Activated T-cell treated with anti-CD3 and anti-CD28 coated beads, Interleukin-2, amount 50 U/mL, for 4 hours (primary cell): ENCODE data around the gene EPB41L4A. TPM values are rescaled to one million over a fixed set of nuclear protein-coding genes. Genes with fewer than 3 reads are reported as not detected.

Experiments
- ATAC-seq, 2 donors: fragments of 200-7000 bp; cut with Tn5 transposase; one replicate each; pipeline ENCODE4 v1.10.0; 2021
- DNase-seq: peaks from one replicate; pipeline ENCODE4 v3.0.0-alpha.2; 2020
- H3K27me3 Mint-ChIP-seq: one replicate; pipeline ENCODE4 v1.8.0; 2021; ENCODE audit warnings: low read depth, mixed read lengths
- H3K36me3 Mint-ChIP-seq: one replicate; pipeline ENCODE4 v1.8.0; 2022; ENCODE audit warnings: mixed read lengths; ENCODE audit not compliant: insufficient read depth
- H3K4me1 Mint-ChIP-seq: one replicate; pipeline ENCODE4 v1.8.0; 2021; ENCODE audit warnings: low read depth, mixed read lengths
- H3K4me3 Mint-ChIP-seq: one replicate; pipeline ENCODE4 v1.8.0; 2021; ENCODE audit warnings: mild to moderate bottlenecking, moderate library complexity, mixed read lengths
- H3K9me3 Mint-ChIP-seq: one replicate; pipeline ENCODE4 v1.8.0; 2021; ENCODE audit warnings: mixed read lengths
- total RNA-seq, 3 donors: library from RNA; stranded (reverse); gene quantifications; one replicate each; pipeline ENCODE4 v1.2.1, GENCODE V29; 2021

Gene EPB41L4A
- total RNA-seq, 3 donors from 2014 or later: 0.10 to 0.35 (median 0.16) TPM

DNA sequence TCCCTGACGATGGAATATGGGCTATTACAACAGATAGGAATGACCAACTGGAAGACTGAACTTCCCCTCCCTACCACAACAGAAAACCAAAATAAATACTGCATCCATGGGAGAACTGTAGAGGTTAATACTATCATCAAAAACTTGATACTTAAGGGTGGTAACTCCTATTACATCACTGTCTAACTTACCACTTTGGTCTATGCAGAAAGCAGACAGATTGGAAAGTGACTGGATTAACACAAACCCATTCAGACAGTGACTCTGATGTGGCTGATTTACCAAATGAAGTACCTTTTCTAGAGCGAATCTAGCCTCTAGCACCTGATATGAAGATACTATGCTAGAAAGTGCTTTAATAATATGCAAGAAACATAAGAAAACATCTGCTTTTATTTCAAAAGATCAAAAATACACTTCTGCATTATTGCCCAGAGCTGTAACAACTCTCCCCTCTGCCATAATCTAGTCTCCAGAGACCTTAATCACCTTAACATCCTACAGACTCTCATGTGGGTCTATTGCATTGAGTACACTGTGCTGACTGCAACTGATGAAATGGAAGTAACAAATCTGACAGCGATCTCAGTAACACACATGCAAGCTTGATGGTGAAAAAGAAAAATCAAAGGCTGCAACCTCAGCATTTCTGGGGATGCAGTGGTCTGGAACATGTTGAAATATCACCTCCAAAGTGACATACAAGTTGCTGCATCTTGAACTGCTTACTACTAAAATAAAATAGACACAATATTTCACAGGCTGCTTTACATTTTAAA, 62.7 kb downstream of the EPB41L4A start:
- Mint-ChIP-seq H3K27me3 (peaks cover 8% of the 10 kb centered on the region), H3K4me1 (no peaks in the 10 kb centered on the region), H3K4me3 (no peak overlapping the region), H3K36me3 (no peaks in the 10 kb centered on the region), H3K9me3 (no peaks in the 10 kb centered on the region)
- DNase-seq (no peak), ATAC-seq (no peak)

DNA sequence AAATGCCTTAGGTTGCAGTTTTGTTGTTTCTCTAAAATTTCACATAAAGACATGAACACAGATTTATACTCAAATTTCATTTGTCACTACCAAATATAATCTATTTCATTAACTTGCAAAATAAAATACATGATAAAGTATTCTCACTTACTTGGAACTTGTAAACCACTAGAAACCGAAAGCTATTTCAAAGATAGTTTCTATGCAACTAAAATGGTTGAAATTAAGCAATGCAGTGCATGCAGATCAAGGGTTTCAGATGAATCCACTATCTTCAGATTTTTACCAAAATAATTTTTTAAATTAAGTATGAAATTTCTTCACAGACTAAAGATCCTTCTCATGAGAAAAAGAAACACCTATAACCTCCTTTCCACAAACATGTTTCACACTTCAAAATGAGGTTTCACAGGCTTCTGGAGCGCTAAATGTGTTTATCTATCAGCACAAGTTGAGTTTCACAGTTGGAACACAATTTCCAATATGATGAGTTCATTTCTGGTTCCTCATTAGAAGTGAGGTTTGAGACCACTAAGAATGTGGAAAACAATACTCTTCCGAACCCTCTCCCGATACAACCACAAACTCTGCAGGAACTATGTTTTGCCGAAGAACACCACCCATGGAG, 63.9 kb downstream of the EPB41L4A start:
- no peaks in the 10 kb centered on the region for H3K4me1 Mint-ChIP-seq
- ATAC-seq (no peak), DNase-seq (no peak)
- peaks cover 8% of the 10 kb centered on the region for H3K27me3 Mint-ChIP-seq
- H3K4me3 Mint-ChIP-seq: no peak overlapping the region
- H3K36me3 Mint-ChIP-seq: no peaks in the 10 kb centered on the region
- H3K9me3 Mint-ChIP-seq: no peaks in the 10 kb centered on the region

DNA sequence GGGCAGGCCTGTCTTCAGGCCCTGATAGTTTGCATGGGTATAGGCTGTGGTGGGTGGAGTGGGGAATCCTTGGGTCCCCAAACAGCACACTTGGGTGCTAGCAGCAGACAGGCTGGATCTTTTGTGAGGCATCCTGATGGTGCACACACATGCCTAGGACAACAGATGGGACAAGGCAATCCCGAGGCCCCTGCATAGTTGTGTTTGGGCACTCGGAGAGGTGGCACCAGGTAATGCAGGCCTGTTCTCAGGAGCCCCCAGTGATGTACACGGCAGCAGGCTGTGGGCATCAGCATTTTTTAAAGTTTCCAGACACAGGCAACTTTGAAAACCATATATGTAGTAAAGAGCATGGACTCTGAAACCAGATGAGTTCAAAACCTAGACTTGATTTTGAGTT, 65.4 kb downstream of the EPB41L4A start:
- H3K36me3 Mint-ChIP-seq: no peaks in the 10 kb centered on the region
- H3K4me1 Mint-ChIP-seq: no peaks in the 10 kb centered on the region
- ATAC-seq: no peak
- DNase-seq: no peak
- H3K27me3 Mint-ChIP-seq: peaks cover 8% of the 10 kb centered on the region
- H3K9me3 Mint-ChIP-seq: no peaks in the 10 kb centered on the region
- no peak overlapping the region for H3K4me3 Mint-ChIP-seq

DNA sequence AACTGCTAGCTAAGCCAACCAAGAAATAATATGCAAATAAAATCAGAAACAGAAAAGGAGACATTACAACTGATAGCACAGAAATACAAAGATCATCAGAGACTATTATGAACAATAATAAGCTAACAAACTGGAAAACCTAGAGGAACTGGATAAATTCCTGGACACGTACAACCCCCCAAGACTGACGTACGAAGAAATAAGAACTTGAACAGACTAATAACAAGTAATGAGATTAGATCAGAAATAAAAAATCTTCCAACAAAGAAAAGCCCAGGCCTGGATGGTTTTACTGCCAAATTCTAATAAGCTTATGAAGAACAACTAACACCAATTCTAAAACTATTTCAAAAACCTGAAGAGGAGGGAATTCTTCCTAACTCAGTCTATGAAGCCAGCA, 67.9 kb downstream of the EPB41L4A start:
- no peak for DNase-seq
- peaks cover 4% of the 10 kb centered on the region for H3K27me3 Mint-ChIP-seq

DNA sequence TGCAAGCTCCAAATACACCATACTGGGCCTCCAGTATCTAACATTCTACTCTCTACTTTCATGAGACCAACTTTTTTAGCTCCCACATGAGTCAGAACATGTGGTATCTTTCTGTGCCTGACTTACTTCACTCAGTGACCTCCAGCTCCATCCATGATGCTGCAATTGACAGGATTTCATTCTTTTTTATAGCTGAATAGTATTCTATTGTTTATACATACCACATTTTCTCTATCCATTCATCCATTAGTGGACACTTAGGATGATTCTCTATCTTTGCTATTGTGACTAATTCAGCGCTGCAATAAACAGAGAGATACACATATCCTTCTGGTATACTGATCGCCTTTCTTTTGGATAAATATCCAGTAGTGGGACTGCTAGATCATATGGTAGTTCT, 68.5 kb downstream of the EPB41L4A start:
- DNase-seq (no peak), ATAC-seq (no peak)
- Mint-ChIP-seq H3K4me1 (no peaks in the 10 kb centered on the region), H3K9me3 (no peaks in the 10 kb centered on the region), H3K4me3 (no peak overlapping the region), H3K27me3 (peaks cover 4% of the 10 kb centered on the region), H3K36me3 (no peaks in the 10 kb centered on the region)

More for the DNA sequence above, 67.9 kb downstream of the EPB41L4A start:
- no peak overlapping the region for H3K4me3 Mint-ChIP-seq
- no peaks in the 10 kb centered on the region for H3K4me1 Mint-ChIP-seq
- H3K9me3 Mint-ChIP-seq: no peaks in the 10 kb centered on the region
- H3K36me3 Mint-ChIP-seq: no peaks in the 10 kb centered on the region
- no peak for ATAC-seq

DNA sequence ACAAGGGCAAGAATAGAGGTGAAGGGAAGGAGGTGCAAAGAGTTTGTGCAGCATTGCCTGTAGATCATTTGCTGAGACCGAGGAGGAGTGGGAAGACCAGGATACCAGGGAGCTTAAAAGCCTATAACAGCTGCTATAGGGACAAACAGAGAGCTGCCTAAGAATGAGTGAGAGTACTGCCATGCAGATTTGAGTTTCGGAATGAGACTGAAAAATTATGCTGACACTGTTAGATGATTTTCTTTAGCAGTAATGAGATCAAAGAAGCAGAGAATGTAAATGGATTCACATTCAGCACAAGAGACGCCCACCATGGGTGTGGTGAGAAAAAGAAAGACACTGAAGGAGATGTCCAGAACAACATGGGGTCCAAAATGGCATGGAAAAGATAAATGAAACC, 69.7 kb downstream of the EPB41L4A start:
- DNase-seq: no peak
- ATAC-seq: no peak
- peaks cover 2% of the 10 kb centered on the region for H3K27me3 Mint-ChIP-seq
- H3K4me3 Mint-ChIP-seq: no peak overlapping the region
- no peaks in the 10 kb centered on the region for H3K4me1 Mint-ChIP-seq
- H3K36me3 Mint-ChIP-seq: no peaks in the 10 kb centered on the region
- no peaks in the 10 kb centered on the region for H3K9me3 Mint-ChIP-seq

DNA sequence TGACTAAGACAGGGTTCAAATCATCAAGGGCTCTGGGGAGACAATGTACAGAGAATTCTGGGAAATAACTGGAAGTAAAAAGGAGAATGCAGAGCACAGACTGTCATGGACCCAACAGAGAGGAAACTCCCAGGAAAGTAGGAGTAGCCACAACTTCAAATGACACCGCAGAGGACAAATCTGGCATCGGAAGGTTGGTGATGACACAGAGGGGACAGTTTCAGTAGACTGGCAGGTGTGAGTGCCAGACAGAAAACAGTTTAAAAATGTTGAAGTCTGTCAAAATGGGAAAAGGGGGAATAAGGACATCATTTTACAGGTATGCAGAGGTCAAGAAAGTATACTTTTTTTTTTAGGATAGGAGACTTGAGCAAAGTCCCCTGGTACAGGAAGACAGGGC, 70.2 kb downstream of the EPB41L4A start:
- peaks cover 2% of the 10 kb centered on the region for H3K27me3 Mint-ChIP-seq
- H3K4me3 Mint-ChIP-seq: no peak overlapping the region
- H3K9me3 Mint-ChIP-seq: no peaks in the 10 kb centered on the region
- no peaks in the 10 kb centered on the region for H3K36me3 Mint-ChIP-seq
- DNase-seq: no peak
- ATAC-seq: no peak
- H3K4me1 Mint-ChIP-seq: no peaks in the 10 kb centered on the region

DNA sequence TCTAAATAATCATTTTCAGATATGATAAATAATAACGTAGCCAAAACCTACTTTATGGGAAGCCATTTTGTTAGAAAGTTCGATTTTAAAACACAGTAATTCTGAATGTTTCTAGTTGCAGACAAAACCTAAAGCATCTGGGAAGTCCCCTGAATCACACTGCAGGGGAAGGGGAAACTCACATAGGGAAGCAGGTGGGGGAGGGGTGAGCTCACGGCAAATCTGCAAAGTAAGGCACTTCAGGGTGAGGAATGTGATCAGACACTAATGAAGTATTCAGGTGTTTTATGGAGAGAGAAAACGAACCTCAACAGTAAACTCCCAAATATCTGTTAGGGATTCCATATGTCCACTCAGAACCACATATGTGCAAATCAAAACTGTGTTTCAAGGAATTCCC, 70.7 kb downstream of the EPB41L4A start:
- Mint-ChIP-seq H3K36me3 (no peaks in the 10 kb centered on the region), H3K27me3 (peaks cover 2% of the 10 kb centered on the region)
- ATAC-seq: no peak

DNA sequence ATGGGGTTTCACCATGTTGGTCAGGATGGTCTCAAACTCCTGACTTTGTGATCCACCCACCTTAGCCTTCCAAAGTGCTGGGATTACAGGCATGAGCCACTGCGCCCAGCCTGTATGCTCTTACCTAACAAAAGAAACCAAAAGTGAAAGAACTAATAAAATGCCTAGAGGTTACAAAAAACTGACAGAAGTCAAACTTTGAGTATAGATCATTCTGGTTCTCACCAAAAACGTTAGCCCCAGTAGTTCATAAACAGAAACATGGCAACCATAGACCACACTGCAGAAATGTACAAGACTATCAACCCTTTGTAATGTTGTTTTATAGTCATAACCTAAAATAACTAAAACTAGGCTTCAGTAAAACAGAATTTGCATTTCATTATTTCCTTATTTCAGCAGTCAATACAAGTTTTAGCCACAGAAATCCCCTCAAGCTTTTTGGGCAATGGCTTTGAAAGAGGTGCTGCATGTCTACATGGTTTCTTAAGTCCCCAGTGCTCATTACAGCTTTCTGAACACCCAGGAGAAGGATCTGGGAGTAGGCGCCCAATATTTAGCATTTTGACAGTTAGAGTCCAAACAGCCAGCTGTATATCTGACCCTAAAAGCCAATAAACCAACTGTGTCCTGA, 72.5 kb downstream of the EPB41L4A start:
- Mint-ChIP-seq H3K36me3 (no peaks in the 10 kb centered on the region), H3K9me3 (no peaks in the 10 kb centered on the region), H3K4me3 (no peak overlapping the region), H3K27me3 (no peaks in the 10 kb centered on the region), H3K4me1 (no peaks in the 10 kb centered on the region)
- ATAC-seq: no peak
- no peak for DNase-seq

More for the DNA sequence above, 70.7 kb downstream of the EPB41L4A start:
- DNase-seq: no peak
- Mint-ChIP-seq H3K9me3 (no peaks in the 10 kb centered on the region), H3K4me1 (no peaks in the 10 kb centered on the region), H3K4me3 (no peak overlapping the region)

DNA sequence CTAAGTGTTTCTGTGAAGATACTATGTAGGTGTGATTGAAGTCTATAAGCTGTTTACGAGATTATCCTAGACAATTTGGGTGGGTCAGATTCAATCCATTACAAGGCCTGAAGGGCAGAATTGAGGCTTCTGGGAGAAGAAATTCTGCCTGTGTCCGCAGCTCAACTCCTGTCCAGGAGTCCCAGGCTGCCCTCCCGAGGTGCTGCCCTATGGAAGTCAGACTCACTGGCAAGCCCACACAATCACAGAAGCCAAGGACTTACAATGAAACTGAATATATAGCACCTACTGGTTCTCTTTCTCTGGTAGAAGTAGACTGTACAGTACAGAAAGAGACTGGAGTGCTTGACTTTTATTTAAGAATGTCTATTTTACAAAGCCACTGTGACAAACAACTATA, 74.5 kb downstream of the EPB41L4A start:
- no peaks in the 10 kb centered on the region for H3K36me3 Mint-ChIP-seq
- H3K9me3 Mint-ChIP-seq: no peaks in the 10 kb centered on the region
- no peaks in the 10 kb centered on the region for H3K4me1 Mint-ChIP-seq
- H3K27me3 Mint-ChIP-seq: no peaks in the 10 kb centered on the region
- DNase-seq (no peak), ATAC-seq (no peak)
- no peak overlapping the region for H3K4me3 Mint-ChIP-seq

DNA sequence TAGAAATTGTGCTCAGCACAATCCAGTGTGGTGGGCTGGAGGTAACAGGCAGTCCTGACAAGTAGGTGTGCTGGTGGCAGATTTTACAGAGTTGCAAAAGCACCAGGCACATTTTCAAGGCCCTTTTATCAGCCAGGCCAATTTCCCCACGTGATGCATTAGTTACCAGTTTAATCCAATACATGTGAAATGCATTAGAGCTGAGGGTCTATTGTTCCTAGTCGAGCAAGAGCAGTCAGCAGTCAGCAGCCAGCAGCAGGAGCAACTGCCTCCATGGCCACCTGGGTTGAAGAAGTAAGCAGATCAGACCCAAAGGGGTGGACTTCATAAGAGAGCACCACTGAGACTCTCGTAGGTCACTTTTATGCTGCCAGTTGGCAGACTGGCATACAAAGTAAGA, 76.7 kb downstream of the EPB41L4A start:
- no peaks in the 10 kb centered on the region for H3K9me3 Mint-ChIP-seq
- H3K36me3 Mint-ChIP-seq: no peaks in the 10 kb centered on the region
- H3K27me3 Mint-ChIP-seq: no peaks in the 10 kb centered on the region
- DNase-seq (no peak), ATAC-seq (no peak)
- H3K4me3 Mint-ChIP-seq: no peak overlapping the region
- no peaks in the 10 kb centered on the region for H3K4me1 Mint-ChIP-seq

DNA sequence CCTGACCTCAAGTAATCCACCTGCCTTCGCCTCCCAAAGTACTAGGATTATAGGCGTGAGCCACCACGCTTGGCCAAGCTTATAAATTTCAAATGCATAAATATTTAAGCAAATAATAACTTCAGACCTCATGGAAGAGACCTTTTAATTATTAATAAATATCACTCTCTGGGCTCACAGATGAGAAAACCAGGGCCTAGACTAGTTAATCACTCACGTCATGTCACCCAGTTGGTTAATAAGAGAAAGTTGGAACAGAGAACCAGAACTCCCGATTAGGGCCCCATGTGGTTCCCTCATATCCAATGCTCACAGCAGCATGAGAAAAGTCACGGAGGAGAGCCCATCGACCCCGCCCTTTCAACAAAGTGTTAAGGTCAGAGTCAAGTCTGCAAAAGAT, 79.3 kb downstream of the EPB41L4A start:
- Mint-ChIP-seq H3K9me3 (no peaks in the 10 kb centered on the region), H3K4me3 (no peak overlapping the region), H3K27me3 (peaks cover 3% of the 10 kb centered on the region), H3K36me3 (no peaks in the 10 kb centered on the region), H3K4me1 (no peaks in the 10 kb centered on the region)
- ATAC-seq: no peak
- DNase-seq: no peak

DNA sequence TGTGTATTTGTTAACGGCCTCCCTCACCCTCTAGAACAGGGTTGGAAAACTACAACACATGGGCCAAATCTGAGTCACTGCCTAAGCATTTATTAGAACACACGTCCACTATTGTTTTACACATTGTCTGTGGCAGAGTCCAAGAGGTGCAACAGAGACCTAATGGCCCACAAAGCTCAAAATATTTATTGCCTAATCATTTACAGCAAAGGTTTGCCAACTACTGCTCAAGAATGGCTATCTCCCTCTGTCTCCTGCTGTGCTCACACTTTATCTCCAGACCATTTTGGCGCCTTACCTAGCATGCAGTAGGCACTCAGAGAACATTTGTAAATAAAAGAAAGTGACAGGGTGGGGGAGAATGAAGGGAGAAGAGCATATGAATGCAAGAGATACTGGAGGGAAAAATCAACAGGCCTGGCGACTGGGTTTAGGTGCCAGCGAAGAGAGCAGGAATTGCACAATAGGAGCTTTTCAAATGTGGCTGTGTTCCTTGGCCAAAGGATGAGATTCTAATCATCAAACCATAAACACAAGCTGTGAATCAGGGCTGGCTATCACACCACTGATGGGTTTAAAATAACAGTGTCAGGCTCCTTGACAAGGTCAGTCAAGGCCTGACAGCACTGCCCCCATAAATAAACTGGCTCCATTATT, 80.3 kb downstream of the EPB41L4A start:
- DNase-seq (no peak), ATAC-seq (no peak)
- H3K9me3 Mint-ChIP-seq: no peaks in the 10 kb centered on the region
- H3K36me3 Mint-ChIP-seq: no peaks in the 10 kb centered on the region
- H3K4me1 Mint-ChIP-seq: no peaks in the 10 kb centered on the region
- H3K27me3 Mint-ChIP-seq: peaks cover 3% of the 10 kb centered on the region
- H3K4me3 Mint-ChIP-seq: no peak overlapping the region

DNA sequence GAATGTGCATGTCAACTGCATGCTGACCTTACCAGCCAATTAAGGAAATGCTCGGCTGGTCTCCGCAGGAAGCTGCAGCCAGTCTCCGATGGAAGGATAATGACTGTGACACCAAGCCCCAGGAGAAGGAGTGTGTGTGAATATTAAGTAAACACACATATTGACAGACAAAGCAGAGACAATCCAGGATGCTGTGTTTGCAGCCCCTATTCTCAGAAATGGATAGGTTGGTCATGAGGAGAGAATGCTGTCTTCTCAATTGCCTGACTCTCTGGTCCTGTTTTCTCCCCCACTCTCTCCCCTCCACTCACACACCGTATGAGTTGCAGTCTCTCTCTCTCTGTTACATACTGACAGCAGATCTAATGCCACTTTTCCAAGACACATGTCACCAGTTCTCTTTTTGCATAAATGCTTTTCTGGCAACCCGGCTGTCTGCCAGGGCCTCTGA, 85.7 kb downstream of the EPB41L4A start:
- peaks cover 5% of the 10 kb centered on the region for H3K4me1 Mint-ChIP-seq
- ATAC-seq: no peak
- DNase-seq: no peak
- no peaks in the 10 kb centered on the region for H3K9me3 Mint-ChIP-seq
- peaks cover 11% of the 10 kb centered on the region for H3K27me3 Mint-ChIP-seq
- no peaks in the 10 kb centered on the region for H3K36me3 Mint-ChIP-seq
- H3K4me3 Mint-ChIP-seq: no peak overlapping the region
